Glomerular visceral epithelial cell (primary cell): ENCODE measurements around the gene IL27RA.
A peak's percentile ranks its signal among the peaks of the same experiment; 100 is the strongest.
"Not testable (repeated sequence)": the region's sequence is repeated elsewhere in the genome, so short reads cannot be mapped to it uniquely, and the experiment has no call there.

Experiments used
- DNase-seq: peaks from one replicate; pipeline ENCODE4 v3.0.0-alpha.2; 2016; ENCODE audit errors: extremely low spot score

The IL27RA gene

GRCh38 chr19:14028901-14029300, 2.7 kb upstream of the IL27RA start:
- no peak for DNase-seq

- DNase-seq: no peak
Observed at GRCh38 chr19:14030997-14031718, 404 bp upstream of the IL27RA start.

DNA sequence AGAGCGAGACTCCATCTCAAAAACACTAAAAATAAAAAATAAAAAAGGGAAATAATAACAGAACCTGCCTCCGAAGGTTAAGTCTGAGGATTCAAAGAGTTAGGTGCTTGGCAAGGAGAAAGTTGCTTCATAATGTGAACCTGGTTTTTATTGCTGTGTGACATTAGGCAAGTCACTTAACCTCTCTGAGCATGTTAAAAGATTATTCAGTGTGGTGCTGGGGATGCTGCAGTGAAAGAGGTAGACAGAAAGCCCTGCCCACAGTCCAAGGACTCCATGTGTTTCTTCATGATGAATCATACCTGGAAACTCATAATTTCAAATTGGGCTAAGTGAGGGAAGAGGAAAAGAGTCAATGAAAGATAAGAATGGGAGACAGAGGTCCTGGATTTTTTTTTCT, 2.4 kb downstream of the IL27RA start:
- DNase-seq: no peak

- not testable (repeated sequence) for DNase-seq
Observed at GRCh38 chr19:14035159-14035558, 3.6 kb downstream of the IL27RA start.

- DNase-seq: peak; percentile 53
Observed at GRCh38 chr19:14035706-14036105, 4.1 kb downstream of the IL27RA start.

GRCh38 chr19:14039181-14039580, 7.6 kb downstream of the IL27RA start:
- DNase-seq: no peak

- peak; percentile 43 for DNase-seq
Observed at GRCh38 chr19:14042659-14043608, 11.4 kb downstream of the IL27RA start.

- DNase-seq: not testable (repeated sequence)
Observed at GRCh38 chr19:14047866-14048265, 16.3 kb downstream of the IL27RA start.

- peak; percentile 35 for DNase-seq
Observed at GRCh38 chr19:14048443-14049153, 17.0 kb downstream of the IL27RA start.

GRCh38 chr19:14050512-14050911, 18.9 kb downstream of the IL27RA start:
- no peak for DNase-seq

GRCh38 chr19:14050961-14051360, 19.4 kb downstream of the IL27RA start:
- DNase-seq: not testable (repeated sequence)

- DNase-seq: no peak
Observed at GRCh38 chr19:14051980-14052379, 20.4 kb downstream of the IL27RA start.

DNA sequence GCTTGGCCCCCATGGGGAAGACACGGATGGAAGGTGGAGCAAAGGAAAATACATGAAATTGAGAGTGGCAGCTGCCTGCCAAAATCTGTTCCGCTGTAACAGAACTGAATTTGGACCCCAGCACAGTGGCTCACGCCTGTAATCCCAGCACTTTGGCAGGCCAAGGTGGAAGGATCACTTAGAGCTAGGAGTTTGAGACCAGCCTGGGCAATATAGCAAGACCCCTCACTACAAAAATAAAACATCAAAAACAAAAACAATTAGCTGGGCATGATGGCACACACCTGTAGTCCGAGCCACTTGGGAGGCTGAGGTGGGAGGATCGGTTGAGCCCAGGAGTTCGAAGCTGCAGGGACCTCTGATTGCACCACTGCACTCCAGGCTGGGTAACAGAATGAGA, 20.9 kb downstream of the IL27RA start:
- DNase-seq: no peak

- no peak for DNase-seq
Observed at GRCh38 chr19:14053032-14053431, 21.5 kb downstream of the IL27RA start.

DNA sequence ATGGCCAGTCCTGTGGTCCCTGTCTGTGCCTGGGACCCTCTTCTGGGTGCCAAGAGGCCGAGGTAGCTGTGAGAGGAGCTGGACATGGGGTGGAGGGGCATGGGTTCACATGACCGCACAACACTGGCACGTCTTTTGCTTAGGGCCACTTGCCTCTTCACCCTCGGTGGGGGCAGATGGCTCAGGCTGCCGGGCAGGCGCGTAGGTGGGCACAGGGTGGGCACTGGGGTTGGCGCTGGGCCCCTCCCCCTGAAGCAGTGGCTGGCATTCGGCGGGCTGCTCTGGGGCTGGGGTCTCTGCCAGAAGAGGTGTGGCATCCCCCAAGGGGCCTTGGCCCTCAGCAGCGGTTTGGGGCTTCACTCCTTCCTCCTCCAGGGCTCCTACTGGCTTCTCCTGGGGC, 21.9 kb downstream of the IL27RA start:
- no peak for DNase-seq

DNA sequence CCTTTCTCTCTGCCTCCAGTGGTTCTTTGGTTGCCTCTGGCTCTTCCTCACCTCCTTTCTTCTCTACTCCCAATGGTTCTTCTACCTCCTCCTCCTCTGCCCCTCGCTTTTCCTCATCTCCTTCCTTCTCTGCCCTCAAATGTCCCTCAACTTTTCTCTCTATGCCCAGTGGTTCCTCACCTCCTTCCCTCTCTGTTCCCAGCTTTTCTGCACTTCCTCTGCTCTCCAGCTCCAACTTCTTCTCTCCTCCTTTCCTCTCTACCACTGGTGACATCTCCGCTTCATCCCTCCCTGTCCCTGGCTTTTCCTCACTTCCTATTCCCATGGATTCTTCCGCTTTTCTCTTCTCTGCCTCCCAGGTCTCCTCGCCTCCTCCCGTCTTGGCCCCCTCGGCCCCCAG, 22.5 kb downstream of the IL27RA start:
- DNase-seq: no peak

DNA sequence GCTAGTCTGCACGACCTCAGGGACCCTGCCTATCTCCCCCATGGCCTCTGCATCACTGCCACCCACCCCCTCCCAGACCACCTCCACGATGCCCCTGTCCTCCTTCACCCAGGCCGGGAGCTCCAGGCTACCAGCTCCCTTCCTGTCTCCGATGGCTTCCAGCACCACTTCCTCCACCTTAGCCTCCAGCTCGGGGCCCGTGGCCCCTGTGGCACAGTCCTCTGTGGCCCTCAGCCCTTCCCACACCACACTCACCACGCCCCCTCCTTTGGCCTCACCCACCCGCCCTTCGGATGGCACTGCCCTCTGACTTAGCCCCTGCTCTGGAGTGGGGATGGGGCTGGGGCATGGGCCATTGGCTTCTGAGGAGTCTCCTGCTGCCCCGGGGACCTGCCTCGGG, 23.2 kb downstream of the IL27RA start:
- no peak for DNase-seq

DNA sequence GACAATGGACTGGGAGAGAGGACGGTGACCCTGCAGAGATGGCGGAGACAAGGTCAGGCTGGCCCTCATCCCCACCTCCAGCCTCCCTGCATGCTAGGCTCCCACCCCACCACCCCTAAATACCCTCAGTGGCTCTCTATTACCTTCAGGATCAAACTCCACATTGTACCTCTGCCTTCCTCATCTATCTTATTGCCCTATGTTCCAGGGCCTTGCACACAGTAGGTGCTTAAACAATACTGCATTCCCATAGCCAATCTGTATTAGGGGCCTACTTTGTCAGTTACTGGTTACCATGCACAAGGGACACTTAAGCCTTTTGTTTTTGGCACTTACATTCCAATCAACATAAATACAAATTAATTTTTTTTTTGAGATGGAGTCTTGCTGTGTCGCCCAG, 23.8 kb downstream of the IL27RA start:
- no peak for DNase-seq

DNA sequence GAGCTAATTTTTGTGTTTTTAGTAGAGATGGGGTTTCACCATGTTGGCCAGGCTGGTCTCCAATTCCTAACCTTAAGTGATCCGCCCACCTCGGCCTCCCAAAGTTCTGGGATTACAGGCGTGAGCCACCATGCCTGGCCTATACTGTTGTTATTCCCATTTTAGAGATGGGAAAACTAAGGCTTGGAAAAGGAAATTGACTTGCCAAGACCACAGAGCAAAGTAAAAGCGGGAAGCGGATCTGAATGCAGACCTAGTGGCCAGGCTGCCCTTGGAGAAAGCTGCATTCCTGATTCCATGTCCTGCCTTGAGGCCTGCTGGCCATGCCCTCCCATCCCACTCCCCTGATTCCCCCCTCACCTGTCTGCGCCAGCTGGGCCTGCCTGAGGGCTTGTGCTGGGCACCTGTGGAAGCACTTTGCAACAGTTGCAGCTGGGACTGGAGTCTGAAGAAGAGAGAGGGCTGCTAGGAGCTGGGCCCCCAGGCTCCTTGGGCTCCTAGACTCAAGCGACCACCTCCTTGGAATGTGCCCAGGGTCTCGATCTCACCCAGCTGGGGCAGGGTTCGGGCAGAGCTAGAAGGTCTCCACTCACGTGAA, 24.6 kb downstream of the IL27RA start:
- DNase-seq: no peak

GRCh38 chr19:14056741-14057356, 25.3 kb downstream of the IL27RA start:
- no peak for DNase-seq
